ENCODE measurements around the gene SEL1L3. TPM values are rescaled to one million over a fixed set of nuclear protein-coding genes. Genes with fewer than 3 reads are reported as not detected.

The SEL1L3 gene
- total RNA-seq, 1 experiment from 2014 or later = 31.9 TPM

GRCh38 chr4:25797136-25797535, 65.7 kb downstream of the SEL1L3 start:
- no peaks in the 10 kb centered on the region for H3K36me3 ChIP-seq (ENCODE audit: low read depth, low read length)
- no peaks in the 10 kb centered on the region for H4K20me1 ChIP-seq (ENCODE audit: low read length)
- H3K4me2 ChIP-seq (ENCODE audit: low read length) = no peak overlapping the region
- no peaks in the 10 kb centered on the region for H3F3A ChIP-seq (ENCODE audit: low read length, unreplicated experiment)
- no peak overlapping the region for H2AFZ ChIP-seq (ENCODE audit: low read length)
- TF ChIP-seq CTCF (conservative IDR thresholded peaks at IDR 0.05; ENCODE audit: low read depth, low read length) (no peak), EZH2phosphoT487 (IDR thresholded peaks at IDR 0.05; ENCODE audit: borderline replicate concordance, low read length) (no peak), EZH2 (IDR thresholded peaks at IDR 0.05; ENCODE audit: low read length, unreplicated experiment) (no peak)
- CTCF ChIA-PET = no interaction called here
- no peaks in the 10 kb centered on the region for H3K4me1 ChIP-seq (ENCODE audit: insufficient read depth, low read length)
- H3K79me2 ChIP-seq (ENCODE audit: low read length) = no peaks in the 10 kb centered on the region
- H3K9me2 ChIP-seq (replicated peaks; ENCODE audit: low read length) = no peaks in the 10 kb centered on the region
- no peak overlapping the region for H3K9ac ChIP-seq (ENCODE audit: low read length)
- BruUV-seq (replicated peaks) = no TSS peak
- no peaks in the 10 kb centered on the region for H3K9me3 ChIP-seq (ENCODE audit: low read length)
- POLR2A ChIA-PET (ENCODE audit: unreplicated experiment) = no interaction called here
- H3K27me3 ChIP-seq (ENCODE audit: low read length) = no peaks in the 10 kb centered on the region
- H3K4me3 ChIP-seq (ENCODE audit: low read length) = no peak overlapping the region
- no peak overlapping the region for H3K27ac ChIP-seq (ENCODE audit: low read length)
- ATAC-seq (no peak), DNase-seq (no peak)
- intact Hi-C loops (cut with micrococcal nuclease) = no loop called here

GRCh38 chr4:25795566-25796454, 67.0 kb downstream of the SEL1L3 start:
- no peak for TF ChIP-seq EZH2 (IDR thresholded peaks at IDR 0.05; ENCODE audit: low read length, unreplicated experiment)
- TF ChIP-seq EZH2phosphoT487 (IDR thresholded peaks at IDR 0.05; ENCODE audit: borderline replicate concordance, low read length) = no peak
- no TSS peak for BruUV-seq (replicated peaks)
- Histone ChIP-seq H3K27me3 (ENCODE audit: low read length) (no peaks in the 10 kb centered on the region), H3K4me1 (ENCODE audit: insufficient read depth, low read length) (no peaks in the 10 kb centered on the region), H4K20me1 (ENCODE audit: low read length) (no peaks in the 10 kb centered on the region), H3K27ac (ENCODE audit: low read length) (no peak overlapping the region), H3K9me2 (replicated peaks; ENCODE audit: low read length) (no peaks in the 10 kb centered on the region), H3F3A (ENCODE audit: low read length, unreplicated experiment) (no peaks in the 10 kb centered on the region), H3K4me2 (ENCODE audit: low read length) (no peak overlapping the region), H2AFZ (ENCODE audit: low read length) (no peak overlapping the region), H3K79me2 (ENCODE audit: low read length) (no peaks in the 10 kb centered on the region), H3K4me3 (ENCODE audit: low read length) (no peak overlapping the region), H3K9me3 (ENCODE audit: low read length) (no peaks in the 10 kb centered on the region), H3K9ac (ENCODE audit: low read length) (no peak overlapping the region), H3K36me3 (ENCODE audit: low read depth, low read length) (no peaks in the 10 kb centered on the region)
- ChIA-PET POLR2A (ENCODE audit: unreplicated experiment) (no interaction called here), CTCF (no interaction called here)
- intact Hi-C loops (cut with micrococcal nuclease) = no loop called here
- ATAC-seq (peak; percentile 74), DNase-seq (peak; percentile 24)

- no peak overlapping the region for H3K4me2 ChIP-seq (ENCODE audit: low read length)
- intact Hi-C loops (cut with micrococcal nuclease) = no loop called here
These were observed 67.7 kb downstream of the SEL1L3 start for GRCh38 chr4:25795091-25795490.

More at GRCh38 chr4:25795091-25795490, 67.7 kb downstream of the SEL1L3 start:
- ATAC-seq = no peak
- Histone ChIP-seq H3K4me3 (ENCODE audit: low read length) (no peak overlapping the region), H4K20me1 (ENCODE audit: low read length) (no peaks in the 10 kb centered on the region), H3K4me1 (ENCODE audit: insufficient read depth, low read length) (no peaks in the 10 kb centered on the region), H2AFZ (ENCODE audit: low read length) (no peak overlapping the region), H3K9ac (ENCODE audit: low read length) (no peak overlapping the region), H3K27me3 (ENCODE audit: low read length) (no peaks in the 10 kb centered on the region), H3K79me2 (ENCODE audit: low read length) (no peaks in the 10 kb centered on the region), H3K36me3 (ENCODE audit: low read depth, low read length) (no peaks in the 10 kb centered on the region), H3K27ac (ENCODE audit: low read length) (no peak overlapping the region), H3K9me2 (replicated peaks; ENCODE audit: low read length) (no peaks in the 10 kb centered on the region), H3K9me3 (ENCODE audit: low read length) (no peaks in the 10 kb centered on the region), H3F3A (ENCODE audit: low read length, unreplicated experiment) (no peaks in the 10 kb centered on the region)
- no peak for TF ChIP-seq EZH2phosphoT487 (IDR thresholded peaks at IDR 0.05; ENCODE audit: borderline replicate concordance, low read length)
- no peak for TF ChIP-seq EZH2 (IDR thresholded peaks at IDR 0.05; ENCODE audit: low read length, unreplicated experiment)
- TF ChIP-seq CTCF (conservative IDR thresholded peaks at IDR 0.05; ENCODE audit: low read depth, low read length) = no peak
- ChIA-PET CTCF (no interaction called here), POLR2A (ENCODE audit: unreplicated experiment) (no interaction called here)
- no TSS peak for BruUV-seq (replicated peaks)
- DNase-seq = no peak

Data from PC-3 (cell line).